Stimulated activated CD4-positive, alpha-beta T cell treated with anti-CD3 and anti-CD28 coated beads, Interleukin-1b, Interleukin-23, amount 100 ng/mL, for 24 hours (primary cell): ENCODE data around the gene PLCB1.
A peak's percentile ranks its signal among the peaks of the same experiment; 100 is the strongest.
"Not testable (repeated sequence)": the region's sequence is repeated elsewhere in the genome, so short reads cannot be mapped to it uniquely, and the experiment has no call there.

Experiments used
- DNase-seq, 4 experiments: peaks; one replicate each; pipeline ENCODE4 v3.0.0-alpha.2; 2020; ENCODE audit warnings: low read depth in 4 of 4, low spot score in 1 of 4

The PLCB1 gene

GRCh38 chr20:8131598-8132483 is at the start of gene PLCB1:
Gene PLCB1 (plus strand): TSS chr20:8132266. CDS start chr20:8132652, 386 bp downstream.
- DNase-seq: peak; percentile 30 to 66 (median 54)

- no peak for DNase-seq
These were observed 49.1 kb upstream of the PLCB1 start for GRCh38 chr20:8082989-8083388.

GRCh38 chr20:8089668-8090067 is 42.4 kb upstream of the PLCB1 start:
- no peak for DNase-seq

GRCh38 chr20:8094415-8094818 is 37.6 kb upstream of the PLCB1 start:
- no peak for DNase-seq

GRCh38 chr20:8094850-8095249 is 37.2 kb upstream of the PLCB1 start:
- no peak for DNase-seq

GRCh38 chr20:8095648-8096572 is 36.2 kb upstream of the PLCB1 start:
- DNase-seq: no peak

- DNase-seq: no peak
These were observed 34.8 kb upstream of the PLCB1 start for GRCh38 chr20:8097307-8097706.

- DNase-seq: no peak
These were observed 27.8 kb upstream of the PLCB1 start for GRCh38 chr20:8104252-8104651.

- not testable (repeated sequence) for DNase-seq
These were observed 17.5 kb upstream of the PLCB1 start for GRCh38 chr20:8114612-8115011.

GRCh38 chr20:8115436-8115835 is 16.6 kb upstream of the PLCB1 start:
- DNase-seq: no peak

GRCh38 chr20:8116067-8116811 is 15.8 kb upstream of the PLCB1 start:
- DNase-seq: no peak

- no peak for DNase-seq
These were observed 14.4 kb upstream of the PLCB1 start for GRCh38 chr20:8117636-8118035.

GRCh38 chr20:8118039-8118438 is 14.0 kb upstream of the PLCB1 start:
- no peak for DNase-seq

GRCh38 chr20:8118760-8119159 is 13.3 kb upstream of the PLCB1 start:
- no peak for DNase-seq

- DNase-seq: no peak
These were observed 10.4 kb upstream of the PLCB1 start for GRCh38 chr20:8121666-8122065.

- no peak for DNase-seq
These were observed 7.4 kb upstream of the PLCB1 start for GRCh38 chr20:8124639-8125038.

- DNase-seq: no peak
These were observed 5.9 kb upstream of the PLCB1 start for GRCh38 chr20:8126181-8126580.

- no peak for DNase-seq
These were observed 5.2 kb upstream of the PLCB1 start for GRCh38 chr20:8126841-8127378.

GRCh38 chr20:8127553-8128255 is 4.4 kb upstream of the PLCB1 start:
- no peak for DNase-seq
